ENCODE results near the gene ERCC1.
A peak's percentile ranks its signal among the peaks of the same experiment; 100 is the strongest.

ERCC1 gene

DNA sequence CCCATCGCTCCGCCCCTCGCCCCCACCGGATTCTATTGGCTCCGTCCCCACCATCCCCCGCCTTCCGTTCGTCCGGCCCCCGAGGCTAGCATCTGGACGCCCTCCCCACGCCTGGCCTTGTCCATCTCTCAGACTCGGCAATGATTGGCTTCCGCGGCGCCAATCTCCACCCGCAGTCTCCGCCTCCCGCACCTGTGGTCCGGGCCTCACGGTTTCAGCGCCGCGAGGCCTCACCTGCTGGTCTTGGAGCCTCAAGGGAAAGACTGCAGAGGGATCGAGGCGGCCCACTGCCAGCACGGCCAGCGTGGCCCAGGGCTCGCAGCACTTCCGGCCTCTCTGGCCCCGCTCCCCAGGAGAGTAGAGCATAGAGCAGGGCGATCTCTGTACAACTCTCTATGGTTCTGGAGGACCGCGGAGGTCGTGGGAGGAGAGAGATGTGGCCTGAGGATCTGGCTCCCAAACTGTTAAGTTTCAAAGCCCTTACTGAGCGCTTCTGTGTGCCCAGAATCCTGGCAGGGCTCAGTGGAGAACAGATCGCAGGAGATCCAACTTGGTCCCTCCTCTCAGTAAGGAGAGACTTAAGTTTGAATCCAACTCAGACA, at the start of gene ERCC1:
Gene ERCC1 (minus strand): TSS at position 329 of the 602 bp plus-strand sequence. CDS start 543 bp downstream, outside the sequence.
- DNase-seq (ENCODE audit: low spot score) = no peak

DNA sequence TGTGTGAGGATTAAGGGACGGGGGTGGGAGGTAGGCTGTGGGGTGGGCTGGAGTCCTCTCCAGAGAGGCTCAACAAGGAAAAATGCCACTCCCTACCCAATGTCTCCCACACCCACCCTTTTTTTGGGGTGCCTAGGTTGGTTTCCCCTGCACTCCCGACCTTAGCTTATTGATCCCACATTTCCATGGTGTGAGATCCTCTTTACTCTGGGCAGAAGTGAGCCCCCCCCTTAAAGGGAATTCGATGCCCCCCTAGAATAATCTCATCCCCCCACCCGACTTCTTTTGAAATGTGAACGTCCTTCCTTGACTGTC, 49.6 kb upstream of the ERCC1 start:
- DNase-seq (ENCODE audit: low spot score) = no peak

DNA sequence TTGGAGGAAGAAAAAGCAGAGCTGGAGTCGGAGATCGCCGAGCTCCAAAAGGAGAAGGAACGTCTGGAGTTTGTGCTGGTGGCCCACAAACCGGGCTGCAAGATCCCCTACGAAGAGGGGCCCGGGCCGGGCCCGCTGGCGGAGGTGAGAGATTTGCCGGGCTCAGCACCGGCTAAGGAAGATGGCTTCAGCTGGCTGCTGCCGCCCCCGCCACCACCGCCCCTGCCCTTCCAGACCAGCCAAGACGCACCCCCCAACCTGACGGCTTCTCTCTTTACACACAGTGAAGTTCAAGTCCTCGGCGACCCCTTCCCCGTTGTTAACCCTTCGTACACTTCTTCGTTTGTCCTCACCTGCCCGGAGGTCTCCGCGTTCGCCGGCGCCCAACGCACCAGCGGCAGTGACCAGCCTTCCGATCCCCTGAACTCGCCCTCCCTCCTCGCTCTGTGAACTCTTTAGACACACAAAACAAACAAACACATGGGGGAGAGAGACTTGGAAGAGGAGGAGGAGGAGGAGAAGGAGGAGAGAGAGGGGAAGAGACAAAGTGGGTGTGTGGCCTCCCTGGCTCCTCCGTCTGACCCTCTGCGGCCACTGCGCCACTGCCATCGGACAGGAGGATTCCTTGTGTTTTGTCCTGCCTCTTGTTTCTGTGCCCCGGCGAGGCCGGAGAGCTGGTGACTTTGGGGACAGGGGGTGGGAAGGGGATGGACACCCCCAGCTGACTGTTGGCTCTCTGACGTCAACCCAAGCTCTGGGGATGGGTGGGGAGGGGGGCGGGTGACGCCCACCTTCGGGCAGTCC, 49.0 kb upstream of the ERCC1 start:
- DNase-seq (ENCODE audit: low spot score) = no peak

DNA sequence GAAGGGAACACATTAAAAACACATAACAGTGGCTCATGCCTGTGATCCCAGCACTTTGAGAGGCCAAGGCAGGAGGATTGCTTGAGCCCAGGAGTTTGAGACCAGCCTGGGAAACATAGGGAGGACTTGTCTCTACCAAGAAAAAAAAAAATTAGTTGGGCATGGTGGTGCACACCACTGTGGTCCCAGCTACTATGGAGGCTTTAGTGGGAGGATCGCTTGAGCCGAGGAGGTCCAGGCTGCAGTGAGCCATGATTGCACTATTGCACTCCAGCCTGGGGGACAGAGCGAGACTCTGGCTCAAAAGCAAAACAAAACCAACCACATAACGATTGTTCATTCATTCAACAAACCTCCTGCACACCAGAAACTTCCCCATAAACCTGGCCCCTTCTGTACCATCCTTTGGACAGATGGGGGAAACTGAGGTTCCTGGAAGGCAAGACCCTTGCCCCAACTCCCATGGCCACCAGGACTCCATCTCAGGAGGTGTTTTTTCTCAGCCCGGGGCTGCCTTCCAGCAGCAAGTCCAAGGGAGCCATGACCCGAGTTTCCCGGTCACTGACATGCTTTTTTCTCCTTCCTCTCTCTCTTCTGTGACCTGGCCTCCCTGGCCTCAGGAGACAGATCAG, 48.3 kb upstream of the ERCC1 start:
- no peak for DNase-seq (ENCODE audit: low spot score)

DNA sequence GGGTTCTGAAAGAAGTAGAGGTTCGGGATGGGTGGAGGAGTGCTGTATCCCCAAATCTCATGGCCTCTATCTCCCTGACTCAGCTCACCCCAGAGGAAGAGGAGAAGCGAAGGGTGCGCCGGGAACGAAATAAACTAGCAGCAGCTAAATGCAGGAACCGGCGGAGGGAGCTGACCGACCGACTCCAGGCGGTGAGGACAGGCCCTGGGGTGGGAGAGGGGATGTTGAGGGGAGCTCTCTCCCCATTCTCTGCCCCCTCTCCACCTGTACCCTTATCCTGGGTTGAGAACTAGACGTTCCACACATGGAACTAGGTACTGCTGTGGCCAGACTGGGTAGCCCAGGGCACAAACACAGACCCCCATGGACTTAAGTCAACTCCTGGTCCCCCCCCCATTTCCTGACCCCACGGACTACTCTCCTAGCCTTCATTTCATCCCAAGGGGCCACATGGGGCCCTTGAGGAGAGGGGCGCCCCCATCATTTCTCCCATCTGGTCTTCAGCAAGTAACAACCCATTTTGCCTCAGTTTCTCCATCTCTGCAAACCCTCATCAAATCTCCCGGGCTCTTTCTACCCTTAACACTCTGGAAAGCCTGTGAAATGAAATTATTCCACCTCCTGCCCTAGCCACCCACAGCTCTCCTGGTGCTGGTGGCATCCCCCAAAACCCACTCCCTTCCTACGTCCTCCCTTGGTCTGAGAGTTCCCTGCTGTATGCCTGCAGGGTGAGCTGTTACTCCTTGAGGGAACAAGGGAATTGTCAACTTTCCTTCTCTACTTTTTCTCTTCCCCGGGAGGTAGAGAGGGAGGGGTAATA, 47.6 kb upstream of the ERCC1 start:
- no peak for DNase-seq (ENCODE audit: low spot score)

DNA sequence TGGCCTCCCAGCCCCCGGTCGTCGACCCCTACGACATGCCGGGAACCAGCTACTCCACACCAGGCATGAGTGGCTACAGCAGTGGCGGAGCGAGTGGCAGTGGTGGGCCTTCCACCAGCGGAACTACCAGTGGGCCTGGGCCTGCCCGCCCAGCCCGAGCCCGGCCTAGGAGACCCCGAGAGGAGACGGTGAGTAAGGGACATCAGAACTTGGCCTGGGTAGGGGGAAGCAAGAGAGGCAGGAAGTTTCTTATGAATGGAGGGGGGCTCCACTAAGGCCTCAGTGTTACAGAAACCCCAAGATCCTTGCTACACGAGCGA, 47.0 kb upstream of the ERCC1 start:
- no peak for DNase-seq (ENCODE audit: low spot score)

DNA sequence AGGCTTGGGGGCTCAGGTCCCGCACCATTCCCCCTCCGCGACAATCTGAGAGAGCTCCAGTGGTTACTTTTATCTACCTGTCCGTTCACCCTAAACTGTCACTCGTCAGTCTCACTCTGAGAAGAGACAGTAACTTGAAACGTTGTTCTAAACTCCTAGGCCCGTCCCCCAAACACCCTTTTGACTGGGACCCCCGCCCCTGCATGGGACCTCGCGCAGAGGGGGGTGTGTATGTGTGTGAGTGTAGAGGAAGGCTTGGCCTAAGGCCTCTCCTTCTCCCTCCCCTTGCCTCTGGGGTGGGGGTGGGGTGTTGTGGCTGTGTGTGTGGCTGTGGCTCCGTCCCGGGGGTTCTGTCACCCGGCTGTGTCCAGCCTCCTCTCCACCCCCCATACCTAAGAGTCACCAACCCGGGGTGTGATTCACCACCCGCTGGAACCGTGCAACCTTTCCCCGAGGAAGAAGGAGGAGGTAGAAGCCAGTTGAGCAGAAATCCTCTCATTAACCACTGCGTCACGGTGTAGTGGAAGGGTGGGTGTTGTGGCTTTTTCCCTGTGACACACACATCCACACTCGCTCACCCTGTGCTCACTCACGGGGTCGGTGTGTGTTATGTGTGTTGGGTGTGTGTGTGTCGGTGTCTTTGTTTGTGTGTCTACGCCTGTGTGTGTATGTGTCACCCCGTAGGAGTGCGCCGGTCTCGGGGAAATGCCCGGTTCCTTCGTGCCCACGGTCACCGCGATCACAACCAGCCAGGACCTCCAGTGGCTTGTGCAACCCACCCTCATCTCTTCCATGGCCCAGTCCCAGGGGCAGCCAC, 46.4 kb upstream of the ERCC1 start:
- DNase-seq (ENCODE audit: low spot score) = peak; percentile 9

DNA sequence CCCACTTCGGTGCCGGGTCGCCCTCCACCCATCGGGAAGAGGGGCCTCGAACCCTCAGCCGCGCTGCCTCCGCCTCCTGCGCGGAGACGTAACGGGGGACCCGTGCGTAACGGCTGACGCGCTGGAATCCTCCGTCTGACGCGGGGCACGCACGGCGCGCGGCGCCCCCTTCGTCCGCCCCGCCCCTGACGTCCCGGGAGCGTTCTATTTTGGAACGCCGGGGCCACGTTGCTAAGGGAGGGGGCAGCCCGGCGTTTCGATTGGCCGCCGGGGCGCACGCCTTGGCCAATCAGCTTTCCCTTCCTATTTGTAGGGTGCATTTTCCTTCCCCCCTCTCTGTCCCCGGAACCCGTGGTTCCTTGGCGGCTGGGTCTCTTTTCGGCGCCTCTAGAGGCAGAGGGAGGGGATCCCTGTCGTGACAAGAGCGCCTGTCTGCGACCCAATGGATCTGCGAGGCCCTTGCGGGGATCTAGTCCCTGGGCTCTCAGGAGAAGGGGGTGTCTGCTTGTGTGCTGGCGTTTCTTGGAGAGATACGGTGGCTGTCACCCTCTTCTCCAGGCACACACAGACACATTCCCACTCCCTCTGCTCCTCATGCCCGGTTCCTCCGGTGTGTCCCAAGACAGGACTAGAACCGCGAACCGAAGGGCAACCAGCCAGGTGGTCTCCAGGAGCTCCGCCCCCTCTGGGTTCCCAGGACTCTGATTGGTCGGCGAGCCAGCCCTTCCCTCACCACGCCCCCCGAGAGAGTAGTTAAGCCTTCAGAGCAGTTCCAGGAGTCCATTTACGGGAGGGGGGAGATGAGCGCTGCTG, 45.6 kb upstream of the ERCC1 start:
- peak; percentile 87 for DNase-seq (ENCODE audit: low spot score)

DNA sequence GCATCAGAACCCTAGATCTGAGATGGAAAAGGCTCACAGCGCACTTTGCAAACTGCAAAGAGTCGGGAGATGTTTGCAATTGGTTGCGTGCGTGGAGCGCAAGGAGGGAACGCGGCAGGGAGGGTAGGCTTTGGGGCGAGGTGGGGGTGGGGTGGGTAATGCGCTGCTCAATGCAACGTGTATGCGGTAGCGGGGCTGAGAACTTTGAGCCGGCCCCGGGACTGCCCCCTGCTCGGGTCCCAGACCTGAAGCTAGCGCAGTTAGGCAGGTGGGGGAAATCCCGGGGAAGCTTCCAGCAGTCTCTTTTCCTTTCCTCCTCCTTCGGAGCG, 45.0 kb upstream of the ERCC1 start:
- peak; percentile 10 for DNase-seq (ENCODE audit: low spot score)

DNA sequence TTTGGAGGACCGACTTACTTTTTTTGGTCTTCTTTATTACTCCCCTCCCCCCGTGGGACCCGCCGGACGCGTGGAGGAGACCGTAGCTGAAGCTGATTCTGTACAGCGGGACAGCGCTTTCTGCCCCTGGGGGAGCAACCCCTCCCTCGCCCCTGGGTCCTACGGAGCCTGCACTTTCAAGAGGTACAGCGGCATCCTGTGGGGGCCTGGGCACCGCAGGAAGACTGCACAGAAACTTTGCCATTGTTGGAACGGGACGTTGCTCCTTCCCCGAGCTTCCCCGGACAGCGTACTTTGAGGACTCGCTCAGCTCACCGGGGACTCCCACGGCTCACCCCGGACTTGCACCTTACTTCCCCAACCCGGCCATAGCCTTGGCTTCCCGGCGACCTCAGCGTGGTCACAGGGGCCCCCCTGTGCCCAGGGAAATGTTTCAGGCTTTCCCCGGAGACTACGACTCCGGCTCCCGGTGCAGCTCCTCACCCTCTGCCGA, 44.5 kb upstream of the ERCC1 start:
- DNase-seq (ENCODE audit: low spot score) = no peak

DNA sequence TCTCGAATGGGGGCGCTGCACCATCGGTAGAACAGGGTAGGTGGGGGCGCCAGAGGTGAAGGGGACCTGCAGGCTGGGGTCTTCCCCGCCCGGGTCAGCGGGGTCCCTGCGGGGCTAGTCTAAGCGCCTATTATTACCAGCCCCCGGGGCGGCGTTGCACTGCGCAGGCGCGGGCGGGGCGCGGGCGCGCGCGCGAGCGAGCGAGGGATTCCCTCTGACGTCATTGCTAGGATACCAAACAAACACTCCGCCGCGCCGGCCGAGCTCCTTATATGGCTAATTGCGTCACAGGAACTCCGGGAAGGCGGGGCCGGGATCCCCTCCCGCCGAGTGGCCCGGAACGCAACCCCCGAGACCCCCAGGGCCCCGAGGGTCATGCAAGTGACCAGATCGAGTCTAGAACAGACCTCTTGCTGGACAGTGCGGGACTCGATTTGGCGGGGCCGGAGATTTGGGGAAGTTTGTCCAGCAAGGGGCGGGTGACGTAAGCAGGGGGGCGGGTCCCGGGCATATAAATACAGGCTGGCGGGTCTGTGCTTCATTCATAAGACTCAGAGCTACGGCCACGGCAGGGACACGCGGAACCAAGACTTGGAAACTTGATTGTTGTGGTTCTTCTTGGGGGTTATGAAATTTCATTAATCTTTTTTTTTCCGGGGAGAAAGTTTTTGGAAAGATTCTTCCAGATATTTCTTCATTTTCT, 43.9 kb upstream of the ERCC1 start, which contains the start of gene FOSB:
Gene FOSB (plus strand): TSS at position 541 of the 703 bp plus-strand sequence. CDS start 591 bp downstream, outside the sequence.
- DNase-seq (ENCODE audit: low spot score) = peak; percentile 90

DNA sequence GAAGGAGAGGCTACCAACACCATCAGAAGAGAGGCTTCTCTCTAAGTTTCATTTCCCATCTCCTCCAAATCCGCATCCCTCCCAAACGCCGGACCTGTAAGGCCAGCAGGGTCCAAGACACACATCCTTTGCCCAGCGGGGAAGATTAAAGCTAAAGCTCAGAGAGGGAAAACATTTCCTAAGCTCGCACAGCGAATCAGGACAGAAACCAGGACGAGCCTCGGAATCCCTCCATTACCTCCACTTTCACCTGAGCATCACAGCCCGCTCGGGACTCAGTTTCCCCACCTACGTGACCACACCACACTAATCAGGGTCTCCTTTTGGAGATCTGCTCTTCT, 43.4 kb upstream of the ERCC1 start:
- DNase-seq (ENCODE audit: low spot score) = peak; percentile 7

DNA sequence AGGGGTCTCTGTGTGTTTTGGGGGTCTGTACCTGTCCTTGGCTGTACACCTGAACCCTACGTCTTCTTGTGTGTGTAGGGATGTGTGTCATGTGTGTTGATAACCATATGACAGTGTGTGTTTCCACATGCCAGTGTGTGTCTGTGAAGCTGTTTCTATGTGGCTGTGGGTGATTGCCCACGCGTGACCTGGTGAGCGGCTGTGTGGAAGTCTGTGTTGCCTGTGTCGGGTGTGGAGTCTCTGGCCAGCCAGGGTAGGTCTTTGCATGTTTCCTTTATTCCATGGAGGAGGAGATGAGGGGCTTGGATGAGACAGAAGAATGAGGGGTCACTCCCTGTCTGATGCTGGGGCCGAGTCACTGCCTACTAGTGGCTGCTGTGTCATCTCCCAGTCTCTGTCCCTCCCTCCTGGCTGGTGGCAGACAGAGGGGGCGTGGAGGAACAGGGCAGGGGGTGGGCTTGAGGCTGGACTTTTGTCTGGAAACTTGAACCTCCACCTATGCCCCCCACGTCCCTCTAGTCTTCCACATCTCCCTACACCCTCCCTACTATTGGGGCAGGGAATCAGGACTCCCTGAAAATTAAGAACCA, 41.2 kb upstream of the ERCC1 start:
- DNase-seq (ENCODE audit: low spot score) = no peak

DNA sequence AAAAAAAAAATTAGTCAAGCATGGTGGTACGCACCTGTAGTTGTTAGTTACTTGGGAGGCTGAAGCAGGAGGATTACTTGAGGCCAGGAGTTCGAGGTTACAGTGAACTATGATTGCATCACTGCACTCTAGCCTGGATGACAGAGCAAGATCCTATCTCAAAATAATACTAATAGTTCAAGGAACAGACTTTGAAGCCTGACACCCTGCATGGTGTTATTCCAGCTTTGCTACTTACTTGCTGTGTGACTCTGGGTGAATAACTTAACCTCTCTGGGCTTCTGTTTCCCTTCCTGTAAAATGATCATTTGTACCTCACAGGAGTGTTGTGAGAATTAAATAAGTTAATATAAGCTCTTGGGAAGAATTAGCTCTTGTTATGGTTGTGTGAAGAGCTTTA, 40.6 kb upstream of the ERCC1 start:
- DNase-seq (ENCODE audit: low spot score) = no peak

DNA sequence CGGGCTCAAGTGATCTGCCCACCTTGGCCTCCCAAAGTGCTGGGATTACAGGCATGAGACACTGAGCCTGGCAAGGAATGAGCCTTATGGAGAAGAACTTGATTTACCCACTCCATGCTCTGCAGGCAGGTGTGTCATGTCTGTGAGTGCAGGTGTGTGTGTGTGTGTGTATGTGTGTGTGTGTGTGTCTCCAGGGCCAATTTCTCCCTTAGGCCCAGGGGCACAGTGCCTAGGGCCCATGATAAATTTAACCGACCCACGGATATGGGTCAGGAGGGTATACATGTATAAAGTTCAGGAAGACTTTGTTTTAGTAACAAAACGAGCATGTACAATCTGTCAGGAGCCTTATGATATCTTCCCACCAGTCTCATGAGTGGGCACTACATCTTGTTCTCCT, 39.5 kb upstream of the ERCC1 start:
- DNase-seq (ENCODE audit: low spot score) = no peak

DNA sequence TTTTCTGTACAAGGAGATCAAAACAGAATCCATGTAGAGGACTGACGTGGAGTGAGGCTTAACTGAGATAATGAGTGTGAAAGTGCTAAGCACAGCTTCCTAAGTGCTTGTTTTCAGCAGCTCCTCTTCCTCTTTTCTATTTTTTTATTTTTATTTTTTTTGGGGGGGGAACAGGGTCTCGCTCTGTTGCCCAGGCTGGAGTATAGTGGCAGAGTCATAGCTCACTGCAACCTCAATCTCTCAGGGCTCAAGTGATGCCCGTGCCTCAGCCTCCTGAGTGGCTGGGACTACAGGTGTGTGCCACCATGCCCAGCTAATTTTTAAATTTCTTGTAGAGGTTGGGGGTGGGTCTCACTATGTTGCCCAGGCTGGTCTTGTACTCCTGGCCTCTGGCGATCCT, 38.5 kb upstream of the ERCC1 start:
- DNase-seq (ENCODE audit: low spot score) = no peak

DNA sequence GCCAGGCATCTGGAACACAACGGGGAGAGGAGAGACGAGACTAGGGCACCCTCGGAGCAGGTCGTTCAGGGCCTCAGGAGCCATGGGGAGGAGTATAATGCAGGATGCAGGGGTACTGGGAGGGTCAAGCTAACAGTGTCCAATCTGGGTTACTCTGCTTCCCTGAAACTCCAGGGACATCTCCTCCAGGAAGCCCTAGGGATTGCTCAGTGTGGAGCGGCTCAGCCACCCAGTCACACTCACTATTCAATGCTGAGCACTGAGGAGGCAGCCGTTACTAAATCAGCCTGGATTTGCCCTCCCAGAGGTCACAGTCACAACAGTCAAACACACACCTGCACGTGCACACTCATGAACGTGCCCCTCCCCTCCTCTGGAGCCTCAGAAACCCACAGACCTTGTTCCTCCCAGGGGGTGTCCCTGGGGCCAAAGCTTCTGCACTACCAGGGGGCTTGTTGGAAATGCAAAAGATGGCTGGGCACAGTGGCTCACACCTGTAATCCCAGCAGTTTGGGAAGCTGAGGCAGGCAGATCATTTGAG, 37.2 kb upstream of the ERCC1 start:
- DNase-seq (ENCODE audit: low spot score) = no peak

DNA sequence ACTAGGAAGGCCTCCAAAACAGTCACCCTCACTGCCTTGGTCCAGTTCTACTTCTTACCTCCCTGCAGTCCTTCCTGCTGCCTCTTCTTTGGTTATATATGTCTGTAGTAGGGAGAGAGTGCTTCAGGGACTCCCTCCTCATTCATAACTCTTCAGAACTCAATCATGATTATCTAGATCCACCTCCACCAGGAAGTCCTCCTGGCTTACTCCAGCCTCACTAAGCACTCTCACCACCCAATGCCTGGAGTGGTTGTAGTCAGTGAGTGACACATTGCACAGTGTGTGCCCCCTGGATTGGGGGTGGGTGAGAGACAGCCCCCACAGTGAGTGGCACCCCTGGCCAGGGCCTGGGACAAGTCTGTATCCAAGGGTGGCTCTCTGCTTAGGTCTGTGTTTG, 34.1 kb upstream of the ERCC1 start:
- no peak for DNase-seq (ENCODE audit: low spot score)

DNA sequence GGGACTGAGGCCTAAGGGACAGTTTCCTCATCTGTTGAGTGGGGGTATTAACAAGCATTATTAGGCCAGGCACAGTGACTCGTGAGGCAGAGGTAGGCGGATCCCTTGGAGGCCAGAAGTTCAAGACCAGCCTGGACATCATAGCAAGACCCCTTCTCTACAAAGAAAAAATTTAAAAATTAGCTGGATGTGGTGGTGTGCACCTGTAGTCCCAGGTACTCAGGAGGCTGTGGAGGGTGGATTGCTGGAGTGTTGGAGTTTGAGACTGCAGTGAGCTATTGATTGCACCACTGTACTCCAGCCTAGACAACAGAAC, 32.7 kb upstream of the ERCC1 start:
- DNase-seq (ENCODE audit: low spot score) = no peak
